OCI-LY7 (cell line): ENCODE measurements around the gene UTS2.

ENCODE experiments used
- CTCF ChIP-seq: fragments of 200-600 bp; sonication (generic); conservative IDR thresholded peaks from 2 replicates; pipeline ENCODE4 v1.5.1; 2014; ENCODE audit warnings: mild to moderate bottlenecking, antibody characterized with exemption, low read length, moderate library complexity, mixed read lengths
- EZH2phosphoT487 ChIP-seq: fragments of 200-600 bp; sonication (generic); IDR thresholded peaks from 2 replicates; pipeline ENCODE4 v1.6.1; 2018; ENCODE audit warnings: low read depth, borderline replicate concordance, mild to moderate bottlenecking, mixed run types, antibody characterized with exemption, low read length, moderate library complexity, mixed read lengths

DNA sequence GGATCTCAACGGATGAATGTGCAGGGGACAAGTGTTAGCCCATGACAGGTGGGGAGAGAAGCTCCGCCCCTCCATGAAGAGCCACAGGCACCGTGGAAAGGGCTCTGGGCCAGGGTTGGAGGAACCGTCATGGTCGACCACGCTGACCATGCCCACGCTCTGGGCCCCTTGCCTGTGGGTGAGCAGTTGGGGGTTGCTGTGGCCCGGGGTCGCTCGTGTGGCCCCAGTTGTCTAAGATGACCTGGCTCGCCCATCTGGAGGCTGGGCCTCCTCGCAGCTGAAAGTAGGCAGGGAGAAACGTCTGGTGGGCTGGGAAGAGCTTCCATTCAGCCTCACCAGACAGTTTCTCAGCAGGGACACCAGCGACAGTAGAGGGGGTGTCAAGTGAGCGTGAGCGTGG is 13.1 kb upstream of the UTS2 start:
- TF ChIP-seq CTCF: no peak
- TF ChIP-seq EZH2phosphoT487: no peak
